IMR-90 (cell line): ENCODE results near the gene SLC26A5. TPM values are rescaled to one million over a fixed set of nuclear protein-coding genes. Genes with fewer than 3 reads are reported as not detected.

Experiments used
- ATAC-seq: fragments of 200-7000 bp; cut with Tn5 transposase; 2 replicates; pipeline ENCODE4 v1.9.1; 2020; ENCODE audit warnings: low read depth, mild to moderate bottlenecking, moderate library complexity
- BruUV-seq: library from RNA; stranded (reverse); fragments of 400-500 nt; replicated peaks from 2 replicates; lab custom pipeline; 2021; lab: Mats Ljungman, UMichigan
- CTCF ChIA-PET: fragments of 300-600 bp; formaldehyde crosslinking; extraction: SDS; loops from one replicate; lab custom pipeline; 2021; ENCODE audit warnings: antibody characterized with exemption; lab: Yijun Ruan, JAX
- POLR2A ChIA-PET: fragments of 300-600 bp; sonication (Branson Sonifier 250); formaldehyde crosslinking; loops from one replicate; lab custom pipeline; 2022; ENCODE audit warnings: antibody characterized with exemption; ENCODE audit not compliant: unreplicated experiment; lab: Charles Lee
- DNase-seq: peaks from one replicate; pipeline ENCODE4 v3.0.0; 2013
- H2AFZ ChIP-seq: replicated peaks from 2 replicates; pipeline ENCODE3; 2013; ENCODE audit warnings: low read length, mild to moderate bottlenecking; ENCODE audit not compliant: poor library complexity
- H2AK5ac ChIP-seq: 2 replicates; pipeline ENCODE4 v1.6.1; 2013; ENCODE audit warnings: low read depth, low read length, inconsistent platforms
- H2AK9ac ChIP-seq: replicated peaks from 2 replicates; pipeline ENCODE3; 2013; ENCODE audit warnings: mild to moderate bottlenecking, low read depth, low read length, moderate library complexity; ENCODE audit not compliant: poor library complexity
- H2BK120ac ChIP-seq: 2 replicates; pipeline ENCODE4 v1.6.1; 2013; ENCODE audit warnings: low read depth, low read length, inconsistent platforms
- H2BK15ac ChIP-seq: 3 replicates; pipeline ENCODE4 v1.6.1; 2013; ENCODE audit warnings: low read depth, low read length, inconsistent platforms
- H2BK20ac ChIP-seq: 2 replicates; pipeline ENCODE4 v1.6.1; 2013; ENCODE audit warnings: low read depth, mild to moderate bottlenecking, inconsistent platforms, low read length, moderate library complexity
- H2BK5ac ChIP-seq: 2 replicates; pipeline ENCODE4 v1.6.1; 2013; ENCODE audit warnings: mild to moderate bottlenecking, low read depth, low read length, inconsistent platforms; ENCODE audit not compliant: poor library complexity, severe bottlenecking
- H3K14ac ChIP-seq: replicated peaks from 2 replicates; pipeline ENCODE4 v1.6.1; 2013; ENCODE audit warnings: low read depth, low read length, inconsistent platforms
- H3K18ac ChIP-seq: 2 replicates; pipeline ENCODE4 v1.6.1; 2013; ENCODE audit warnings: low read depth, low read length, control low read depth
- H3K23ac ChIP-seq: 2 replicates; pipeline ENCODE4 v1.6.1; 2013; ENCODE audit warnings: low read depth, low read length, inconsistent platforms
- H3K27ac ChIP-seq: 2 replicates; pipeline ENCODE4 v1.5.1; 2013; ENCODE audit warnings: mild to moderate bottlenecking, control low read depth, low read length; ENCODE audit not compliant: insufficient read depth
- H3K27me3 ChIP-seq: 2 replicates; pipeline ENCODE4 v1.6.1; 2013; ENCODE audit warnings: low read length; ENCODE audit not compliant: control insufficient read depth, insufficient read depth
- H3K36me3 ChIP-seq: 2 replicates; pipeline ENCODE4 v1.6.1; 2013; ENCODE audit warnings: low read length, mixed read lengths; ENCODE audit not compliant: control insufficient read depth, insufficient read depth
- H3K4ac ChIP-seq: 2 replicates; pipeline ENCODE4 v1.6.1; 2013; ENCODE audit warnings: low read depth, low read length, inconsistent platforms
- H3K4me1 ChIP-seq: 2 replicates; pipeline ENCODE4 v1.6.1; 2013; ENCODE audit warnings: low read length, mixed read lengths; ENCODE audit not compliant: control insufficient read depth, insufficient read depth
- H3K4me2 ChIP-seq: 2 replicates; pipeline ENCODE4 v1.6.1; 2013; ENCODE audit warnings: low read depth, mild to moderate bottlenecking, control low read depth, low read length, moderate library complexity
- H3K4me3 ChIP-seq: 2 replicates; pipeline ENCODE4 v1.5.1; 2013; ENCODE audit warnings: low read depth, mild to moderate bottlenecking, control low read depth, low read length, moderate library complexity; ENCODE audit not compliant: insufficient read depth
- H3K56ac ChIP-seq: 2 replicates; pipeline ENCODE4 v1.6.1; 2013; ENCODE audit warnings: low read length, inconsistent platforms; ENCODE audit not compliant: insufficient read depth; ENCODE audit errors: extremely low read depth
- H3K79me1 ChIP-seq, 2 experiments: 2 replicates each; pipeline ENCODE4 v1.6.1; 2013; ENCODE audit warnings: low read length in 2 of 2, inconsistent platforms in 1 of 2, low read depth in 1 of 2
- H3K9ac ChIP-seq: 2 replicates; pipeline ENCODE4 v1.6.1; 2013; ENCODE audit warnings: low read depth, low read length, control low read depth
- H3K9me1 ChIP-seq: 2 replicates; pipeline ENCODE4 v1.6.1; 2013; ENCODE audit warnings: low read length, inconsistent platforms; ENCODE audit not compliant: insufficient read depth
- H3K9me3 ChIP-seq: 2 replicates; pipeline ENCODE4 v1.6.1; 2013; ENCODE audit warnings: low read length; ENCODE audit not compliant: control insufficient read depth, insufficient read depth
- H4K20me1 ChIP-seq: 2 replicates; pipeline ENCODE4 v1.6.1; 2013; ENCODE audit warnings: low read length, inconsistent platforms; ENCODE audit not compliant: insufficient read depth
- H4K5ac ChIP-seq: 2 replicates; pipeline ENCODE4 v1.6.1; 2013; ENCODE audit warnings: mild to moderate bottlenecking, low read depth, low read length, control low read depth
- H4K8ac ChIP-seq, 2 experiments: 2 replicates each; pipeline ENCODE4 v1.6.1; 2013; ENCODE audit warnings: low read depth in 2 of 2, low read length in 2 of 2, control low read depth in 1 of 2, inconsistent platforms in 1 of 2
- H4K91ac ChIP-seq: 2 replicates; pipeline ENCODE4 v1.6.1; 2013; ENCODE audit warnings: low read depth, low read length, inconsistent platforms; ENCODE audit not compliant: insufficient read depth
- BHLHE40 ChIP-seq: fragments of 150-350 bp; IDR thresholded peaks from 2 replicates; pipeline ENCODE4 v1.6.1; 2016; ENCODE audit warnings: mild to moderate bottlenecking, low read depth, low read length
- CEBPB ChIP-seq: IDR thresholded peaks from 2 replicates; pipeline ENCODE4 v1.6.1; 2012; ENCODE audit warnings: low read depth, low read length, improper control_type of control experiment
- ELK1 ChIP-seq: fragments of 150-350 bp; IDR thresholded peaks from 2 replicates; pipeline ENCODE4 v1.6.1; 2016; ENCODE audit warnings: low read depth, mild to moderate bottlenecking, low read length, moderate library complexity, borderline replicate concordance
- FOS ChIP-seq: fragments of 150-350 bp; IDR thresholded peaks from 2 replicates; pipeline ENCODE4 v1.6.1; 2016; ENCODE audit warnings: low read depth, low read length
- MAFK ChIP-seq: IDR thresholded peaks from 2 replicates; pipeline ENCODE4 v1.6.1; 2012; ENCODE audit warnings: low read depth, low read length, improper control_type of control experiment
- MAZ ChIP-seq: IDR thresholded peaks from 2 replicates; pipeline ENCODE4 v1.6.1; 2012; ENCODE audit warnings: low read depth, mild to moderate bottlenecking, low read length, improper control_type of control experiment, moderate library complexity, borderline replicate concordance
- MXI1 ChIP-seq: IDR thresholded peaks from 2 replicates; pipeline ENCODE4 v1.6.1; 2012; ENCODE audit warnings: low read depth, mild to moderate bottlenecking, low read length, moderate library complexity, borderline replicate concordance
- NFE2L2 ChIP-seq: fragments of 150-350 bp; IDR thresholded peaks from 2 replicates; pipeline ENCODE4 v1.6.1; 2016; ENCODE audit warnings: low read depth, mild to moderate bottlenecking, low read length
- POLR2A ChIP-seq: IDR thresholded peaks from 2 replicates; pipeline ENCODE4 v1.6.1; 2012; ENCODE audit warnings: mild to moderate bottlenecking, low read depth, low read length
- RAD21 ChIP-seq: IDR thresholded peaks from 2 replicates; pipeline ENCODE4 v1.6.1; 2012; ENCODE audit warnings: low read length, improper control_type of control experiment
- RFX5 ChIP-seq: IDR thresholded peaks from 2 replicates; pipeline ENCODE4 v1.8.0; 2012; ENCODE audit warnings: low read depth, mild to moderate bottlenecking, low read length, moderate library complexity
- SMC3 ChIP-seq: fragments of 150-350 bp; IDR thresholded peaks from 2 replicates; pipeline ENCODE4 v1.6.1; 2016; ENCODE audit warnings: low read depth, mild to moderate bottlenecking, antibody characterized with exemption, low read length, moderate library complexity
- WGBS, 2 experiments: methylation state at CpG; one replicate each; pipeline versions ENCODE4 v1.1.5 to v1.1.7; 2013; ENCODE audit warnings: missing lambda C conversion rate in 2 of 2; ENCODE audit not compliant: insufficient read length in 1 of 2; ENCODE audit errors: extremely low coverage in 2 of 2; 5-methylcytosine and 5-hydroxymethylcytosine counted together
- dilution Hi-C: fragments of 300-500 bp; cut with HindIII; formaldehyde crosslinking; loops from one replicate; pipeline ENCODE4 v1.14.3; 2018; ENCODE audit warnings: low sequenced_read_pairs; ENCODE audit not compliant: unreplicated experiment
- in situ Hi-C: fragments of 300-500 bp; cut with MboI; formaldehyde crosslinking; loops from 3 replicates; pipeline ENCODE4 v1.14.3; 2019; ENCODE audit warnings: low sequenced_read_pairs, inconsistent platforms, mixed read lengths
- intact Hi-C: fragments of 100-400 bp; cut with micrococcal nuclease; formaldehyde crosslinking; loops from 2 replicates; pipeline ENCODE4 v1.10.0; 2022
- polyA plus RNA-seq, 3 experiments: library from polyadenylated mRNA; depleted of rRNA; stranded (reverse); fragments of >200 nt; gene quantifications; 2 replicates each; pipeline ENCODE4 v1.2.3, GENCODE V29; 2012; ENCODE audit warnings: low replicate concordance in 1 of 3
- total RNA-seq: library from RNA; depleted of rRNA; stranded (reverse); fragments of >200 nt; gene quantifications from 2 replicates; pipeline ENCODE4 v1.2.3, GENCODE V29; 2012
- TF ChIP-seq, protein P1 (sequence below): fragments of 150-350 bp; IDR thresholded peaks from 2 replicates; pipeline ENCODE4 v1.6.1; 2017; ENCODE audit warnings: mild to moderate bottlenecking, antibody characterized with exemption, low read length, low read depth
- TF ChIP-seq, protein P2 (sequence below): conservative IDR thresholded peaks from 2 replicates; pipeline ENCODE4 v1.5.1; 2012; ENCODE audit warnings: mild to moderate bottlenecking, low read depth, low read length, improper control_type of control experiment

SLC26A5 gene
- total and polyA plus RNA-seq, 2 of the 4 experiments (the other 2 are of a cell fraction) = not detected

DNA sequence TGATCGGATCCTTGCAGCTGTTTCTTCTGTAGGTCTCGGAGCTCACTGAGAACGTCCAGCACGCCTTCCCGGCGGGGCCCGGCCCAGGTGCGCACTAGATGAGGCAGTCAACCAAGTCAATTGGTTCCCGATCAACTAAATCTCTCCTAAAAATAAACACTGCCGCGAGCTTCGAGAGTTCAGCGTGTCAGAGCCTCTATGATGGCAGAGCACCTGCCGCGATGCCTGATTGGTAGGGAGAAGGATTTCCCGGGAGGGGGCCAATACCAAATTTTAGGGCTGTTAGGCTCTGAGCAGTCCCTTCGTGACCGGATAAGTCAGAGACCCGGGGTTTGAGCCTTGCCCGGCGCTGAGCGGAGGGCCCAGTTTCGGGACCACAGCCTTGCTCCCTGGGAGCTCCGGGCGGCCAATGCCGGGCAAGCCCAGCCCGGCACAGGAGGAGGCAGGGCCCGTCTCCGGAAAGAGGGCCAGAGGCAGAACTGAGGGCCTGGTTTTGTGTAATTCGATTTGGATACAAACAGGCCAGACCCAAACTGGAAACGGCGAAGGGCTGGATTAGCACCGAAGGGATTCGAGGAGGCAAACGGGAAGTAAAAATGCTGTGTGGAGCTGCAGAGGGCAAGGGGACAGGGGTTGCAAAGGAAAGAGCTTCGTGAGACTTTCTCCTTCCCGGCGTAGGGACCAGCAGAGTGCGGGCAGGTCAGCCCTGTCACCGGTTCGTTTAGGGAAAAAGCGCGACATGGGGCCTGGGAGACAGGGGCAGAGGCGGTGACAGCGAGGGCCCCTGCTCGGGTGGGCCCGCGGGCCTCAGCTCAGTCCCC is 569 bp downstream of the SLC26A5 start:
- H3K27me3 ChIP-seq = peaks cover 34% of the 10 kb centered on the region
- no peak overlapping the region for H4K5ac ChIP-seq
- peak overlapping the region; percentile 13 for H3K4me3 ChIP-seq
- no peak overlapping the region for H4K91ac ChIP-seq
- no peaks in the 10 kb centered on the region; the same call in 1 of the 2 replicates for H3K9me3 ChIP-seq
- peaks cover 4% of the 10 kb centered on the region; the same call in 1 of the 2 replicates for H3K4me1 ChIP-seq
- H3K23ac ChIP-seq = no peak overlapping the region
- ATAC-seq (peak; percentile 53), DNase-seq (no peak)
- no peak overlapping the region for H3K27ac ChIP-seq
- no peak overlapping the region for H3K14ac ChIP-seq
- H3K9me1 ChIP-seq = no peaks in the 10 kb centered on the region
- H2AK9ac ChIP-seq = no peak overlapping the region
- H2BK20ac ChIP-seq = no peak overlapping the region
- dilution Hi-C loops = no loop called here
- in situ Hi-C loops = no loop called here
- H2AFZ ChIP-seq = peak overlapping the region; percentile 73
- H2BK120ac ChIP-seq = no peak overlapping the region
- no peaks in the 10 kb centered on the region for H4K20me1 ChIP-seq
- TF ChIP-seq MAFK = no peak
- TF ChIP-seq FOS = no peak
- no peak for TF ChIP-seq RFX5
- TF ChIP-seq, protein P1, sequence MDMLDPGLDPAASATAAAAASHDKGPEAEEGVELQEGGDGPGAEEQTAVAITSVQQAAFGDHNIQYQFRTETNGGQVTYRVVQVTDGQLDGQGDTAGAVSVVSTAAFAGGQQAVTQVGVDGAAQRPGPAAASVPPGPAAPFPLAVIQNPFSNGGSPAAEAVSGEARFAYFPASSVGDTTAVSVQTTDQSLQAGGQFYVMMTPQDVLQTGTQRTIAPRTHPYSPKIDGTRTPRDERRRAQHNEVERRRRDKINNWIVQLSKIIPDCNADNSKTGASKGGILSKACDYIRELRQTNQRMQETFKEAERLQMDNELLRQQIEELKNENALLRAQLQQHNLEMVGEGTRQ = no peak
- no peak for TF ChIP-seq BHLHE40
- TF ChIP-seq POLR2A = no peak
- TF ChIP-seq NFE2L2 = no peak
- TF ChIP-seq CEBPB = no peak
- TF ChIP-seq, protein P2, sequence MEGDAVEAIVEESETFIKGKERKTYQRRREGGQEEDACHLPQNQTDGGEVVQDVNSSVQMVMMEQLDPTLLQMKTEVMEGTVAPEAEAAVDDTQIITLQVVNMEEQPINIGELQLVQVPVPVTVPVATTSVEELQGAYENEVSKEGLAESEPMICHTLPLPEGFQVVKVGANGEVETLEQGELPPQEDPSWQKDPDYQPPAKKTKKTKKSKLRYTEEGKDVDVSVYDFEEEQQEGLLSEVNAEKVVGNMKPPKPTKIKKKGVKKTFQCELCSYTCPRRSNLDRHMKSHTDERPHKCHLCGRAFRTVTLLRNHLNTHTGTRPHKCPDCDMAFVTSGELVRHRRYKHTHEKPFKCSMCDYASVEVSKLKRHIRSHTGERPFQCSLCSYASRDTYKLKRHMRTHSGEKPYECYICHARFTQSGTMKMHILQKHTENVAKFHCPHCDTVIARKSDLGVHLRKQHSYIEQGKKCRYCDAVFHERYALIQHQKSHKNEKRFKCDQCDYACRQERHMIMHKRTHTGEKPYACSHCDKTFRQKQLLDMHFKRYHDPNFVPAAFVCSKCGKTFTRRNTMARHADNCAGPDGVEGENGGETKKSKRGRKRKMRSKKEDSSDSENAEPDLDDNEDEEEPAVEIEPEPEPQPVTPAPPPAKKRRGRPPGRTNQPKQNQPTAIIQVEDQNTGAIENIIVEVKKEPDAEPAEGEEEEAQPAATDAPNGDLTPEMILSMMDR = no peak
- TF ChIP-seq RAD21 = no peak
- no peak for TF ChIP-seq ELK1
- TF ChIP-seq SMC3 = no peak
- no peak for TF ChIP-seq MXI1
- TF ChIP-seq MAZ = no peak
- no peaks in the 10 kb centered on the region for H3K36me3 ChIP-seq
- no peak overlapping the region for H3K4ac ChIP-seq
- H3K56ac ChIP-seq = no peak overlapping the region
- H4K8ac ChIP-seq = no peak overlapping the region
- intact Hi-C loops = loop anchor here (2.0 to 5.0 kb wide), 4 partner anchors 77 to 827 kb away; no protein-coding TSS in a partner anchor
- no TSS peak for BruUV-seq
- CTCF ChIA-PET = no interaction called here
- H2AK5ac ChIP-seq = no peak overlapping the region
- no peaks in the 10 kb centered on the region for H3K79me1 ChIP-seq
- POLR2A ChIA-PET = interaction anchor here (0.5 kb wide), 1 partner anchor 15 kb away, joined by 11 read pairs; no protein-coding TSS in a partner anchor
- H3K9ac ChIP-seq = 0 out of 2 replicates have a peak overlapping the region, but pooled peaks have one; percentile 3
- no peak overlapping the region for H2BK15ac ChIP-seq
- H3K4me2 ChIP-seq = peak overlapping the region; percentile 79
- no peak overlapping the region for H3K18ac ChIP-seq
- no peak overlapping the region for H2BK5ac ChIP-seq
- 6% methylated on average over 23 of the region's 48 CpGs; no CpG with 5 or more reads in 1 of the 2 experiments for WGBS, 2 experiments
